ENCODE data around the gene NR1D2. TPM values are rescaled to one million over a fixed set of nuclear protein-coding genes. Genes with fewer than 3 reads are reported as not detected.

The NR1D2 gene
- total and polyA plus RNA-seq, 12 donors: 2.8 to 54.7 (median 33.1) TPM

DNA sequence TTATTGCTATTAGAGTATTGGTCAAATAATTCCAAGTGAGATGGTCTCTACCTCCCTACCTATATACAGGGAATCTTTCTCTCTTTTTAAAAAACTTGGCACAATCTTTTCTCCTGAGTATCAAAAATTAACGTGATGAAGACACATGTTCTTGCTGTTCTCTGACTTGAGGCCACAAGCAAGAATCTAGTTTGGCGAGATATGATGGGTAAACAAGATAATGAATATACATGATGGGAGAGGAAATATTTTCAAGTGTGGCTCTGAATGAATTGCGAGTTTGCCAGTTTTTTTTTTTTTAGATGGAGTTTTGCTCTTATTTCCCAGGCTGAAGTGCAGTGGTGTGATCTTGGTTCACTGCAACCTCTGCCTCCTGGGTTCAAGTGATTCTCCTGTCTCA, 11.6 kb downstream of the NR1D2 start:
- Histone ChIP-seq H3K4me3 (no peak overlapping the region), H3K4me1 (peaks cover 0 to 55% (median 34%) of the 10 kb centered on the region in 9 donors), H3K27ac (no peak overlapping the region), H3K9me3 (no peaks in the 10 kb centered on the region), H3K36me3 (peaks cover 0 to 73% (median 16%) of the 10 kb centered on the region in 9 donors), H3K27me3 (no peaks in the 10 kb centered on the region)
- 54 to 73% methylated on average over 3 of the region's 3 CpGs for WGBS, 2 donors
- intact Hi-C loops (cut with DNase I): no loop called here
- DNase-seq (no peak), ATAC-seq (no peak)
- TF ChIP-seq CTCF (IDR thresholded peaks at IDR 0.05): no peak

DNA sequence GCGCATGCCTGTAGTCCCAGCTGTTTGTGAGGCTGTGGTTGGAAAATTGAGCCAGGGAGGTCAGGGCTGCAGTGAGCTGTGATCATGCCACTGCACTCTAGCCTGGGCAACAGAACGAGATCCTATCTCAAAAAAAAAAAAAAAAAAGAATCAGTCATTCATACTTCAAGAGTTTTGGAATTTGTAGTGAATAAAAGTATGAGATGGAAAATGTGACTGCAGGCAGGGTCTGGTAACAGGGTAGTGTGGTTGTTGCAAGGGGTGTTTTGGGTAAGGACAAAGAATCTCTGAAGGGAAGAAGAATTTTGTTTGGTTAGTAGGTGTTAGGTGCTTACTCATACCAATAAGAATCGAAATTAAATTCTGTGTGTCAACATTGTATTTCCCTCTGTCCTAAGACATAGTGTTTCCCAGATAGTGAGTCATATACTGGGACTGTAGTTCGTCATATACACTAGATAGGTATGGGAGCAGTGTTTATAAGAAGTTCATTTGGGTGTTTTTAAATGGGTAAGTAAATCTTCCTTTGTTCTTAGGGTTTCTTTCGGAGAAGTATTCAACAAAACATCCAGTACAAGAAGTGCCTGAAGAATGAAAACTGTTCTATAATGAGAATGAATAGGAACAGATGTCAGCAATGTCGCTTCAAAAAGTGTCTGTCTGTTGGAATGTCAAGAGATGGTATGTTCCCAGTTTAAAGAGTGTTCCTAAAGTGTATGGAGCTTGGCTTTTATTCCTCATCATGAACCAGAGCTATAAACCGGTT, 14.2 kb downstream of the NR1D2 start:
- Histone ChIP-seq H3K9me3 (no peaks in the 10 kb centered on the region), H3K27me3 (no peaks in the 10 kb centered on the region), H3K36me3 (peaks cover 0 to 99% (median 31%) of the 10 kb centered on the region in 9 donors), H3K4me3 (no peak overlapping the region), H3K4me1 (peaks cover 0 to 44% (median 14%) of the 10 kb centered on the region in 9 donors), H3K27ac (peak overlapping the region in 1 of 10 donors; percentile 15)
- no peak for TF ChIP-seq CTCF (IDR thresholded peaks at IDR 0.05)
- DNase-seq (no peak), ATAC-seq (peak in 4 of 8 donors; percentile 10 to 64 (median 28))
- 73 to 79% methylated on average over 7 of the region's 7 CpGs for WGBS, 2 donors
- intact Hi-C loops (cut with DNase I): no loop called here

GRCh38 chr3:23960649-23961048, 15.6 kb downstream of the NR1D2 start:
- peaks cover 0 to 42% (median 8%) of the 10 kb centered on the region in 9 donors for H3K4me1 ChIP-seq
- H3K9me3 ChIP-seq: no peaks in the 10 kb centered on the region
- DNase-seq: no peak
- no peaks in the 10 kb centered on the region for H3K27me3 ChIP-seq
- no peak overlapping the region for H3K27ac ChIP-seq
- intact Hi-C loops (cut with DNase I): no loop called here
- 77 to 78% methylated on average over 1 of the region's 1 CpG for WGBS, 2 donors
- peaks cover 0 to 100% (median 37%) of the 10 kb centered on the region in 9 donors for H3K36me3 ChIP-seq
- ATAC-seq: no peak
- H3K4me3 ChIP-seq: no peak overlapping the region
- no peak for TF ChIP-seq CTCF (IDR thresholded peaks at IDR 0.05)

DNA sequence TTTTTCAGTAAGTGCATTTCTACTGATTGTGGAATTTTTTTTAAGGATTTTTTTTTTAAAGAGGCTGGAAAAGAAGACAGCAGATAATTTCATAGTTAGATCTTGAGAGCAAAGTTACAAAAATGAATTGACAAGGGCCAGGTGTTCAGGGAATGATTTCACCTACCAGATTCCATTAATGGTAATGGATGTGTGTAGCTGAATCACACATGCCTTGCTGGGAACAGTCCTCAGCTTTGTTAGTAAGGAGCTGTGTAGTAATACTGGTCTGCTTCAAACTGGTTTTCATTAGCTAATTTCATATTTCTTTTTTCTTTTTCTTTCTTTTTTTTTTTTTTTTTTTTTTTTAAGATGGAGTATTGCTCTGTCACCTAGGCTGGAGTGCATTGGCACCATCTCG, 16.0 kb downstream of the NR1D2 start:
- Histone ChIP-seq H3K4me1 (peaks cover 0 to 45% (median 9%) of the 10 kb centered on the region in 9 donors), H3K27me3 (no peaks in the 10 kb centered on the region), H3K27ac (no peak overlapping the region), H3K4me3 (no peak overlapping the region), H3K36me3 (peaks cover 0 to 100% (median 37%) of the 10 kb centered on the region in 9 donors), H3K9me3 (no peaks in the 10 kb centered on the region)
- intact Hi-C loops (cut with DNase I): no loop called here
- DNase-seq: no peak
- no peak for TF ChIP-seq CTCF (IDR thresholded peaks at IDR 0.05)
- ATAC-seq: no peak
- WGBS, 2 donors: 94 to 100% methylated on average over 1 of the region's 1 CpG
